IPS-18c (cell line): ENCODE results near the gene PCDH12.

Experiments
- H3K4me3 ChIP-seq: 2 replicates; pipeline ENCODE4 v1.7.0; 2013; ENCODE audit warnings: low read depth, mild to moderate bottlenecking, low read length, moderate library complexity; ENCODE audit not compliant: insufficient read depth
- H3K9me3 ChIP-seq: one replicate; pipeline ENCODE4 v1.6.1; 2013; ENCODE audit warnings: mild to moderate bottlenecking, low read length, moderate library complexity; ENCODE audit not compliant: control insufficient read depth, insufficient read depth

Gene PCDH12

GRCh38 chr5:141898448-141899049, 59.5 kb downstream of the PCDH12 start:
- Histone ChIP-seq H3K9me3 (no peaks in the 10 kb centered on the region), H3K4me3 (no peak overlapping the region)

GRCh38 chr5:141897425-141897824, 60.6 kb downstream of the PCDH12 start:
- H3K9me3 ChIP-seq: no peaks in the 10 kb centered on the region
- no peak overlapping the region for H3K4me3 ChIP-seq
